ENCODE results near the gene NUDT6.

DNA sequence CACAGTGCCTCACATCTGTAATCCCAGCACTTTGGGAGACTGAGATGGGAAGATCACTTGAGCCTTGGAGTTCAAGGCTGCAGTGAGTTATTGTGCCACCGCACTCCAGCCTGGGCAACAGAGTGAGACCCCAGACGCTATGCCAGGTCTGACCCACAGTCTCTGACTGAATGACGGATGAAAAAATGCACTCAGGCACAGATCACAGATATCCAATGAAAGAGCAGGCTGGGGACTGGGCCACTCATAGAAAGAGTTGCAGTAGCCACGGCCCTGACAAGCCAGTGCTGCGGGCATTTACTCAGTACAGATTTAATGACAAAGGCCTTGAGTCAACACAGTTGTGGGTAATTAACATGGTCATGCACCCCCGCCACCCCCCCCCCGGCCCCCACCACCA is 22.7 kb downstream of the NUDT6 start:
- TF ChIP-seq, protein P1, sequence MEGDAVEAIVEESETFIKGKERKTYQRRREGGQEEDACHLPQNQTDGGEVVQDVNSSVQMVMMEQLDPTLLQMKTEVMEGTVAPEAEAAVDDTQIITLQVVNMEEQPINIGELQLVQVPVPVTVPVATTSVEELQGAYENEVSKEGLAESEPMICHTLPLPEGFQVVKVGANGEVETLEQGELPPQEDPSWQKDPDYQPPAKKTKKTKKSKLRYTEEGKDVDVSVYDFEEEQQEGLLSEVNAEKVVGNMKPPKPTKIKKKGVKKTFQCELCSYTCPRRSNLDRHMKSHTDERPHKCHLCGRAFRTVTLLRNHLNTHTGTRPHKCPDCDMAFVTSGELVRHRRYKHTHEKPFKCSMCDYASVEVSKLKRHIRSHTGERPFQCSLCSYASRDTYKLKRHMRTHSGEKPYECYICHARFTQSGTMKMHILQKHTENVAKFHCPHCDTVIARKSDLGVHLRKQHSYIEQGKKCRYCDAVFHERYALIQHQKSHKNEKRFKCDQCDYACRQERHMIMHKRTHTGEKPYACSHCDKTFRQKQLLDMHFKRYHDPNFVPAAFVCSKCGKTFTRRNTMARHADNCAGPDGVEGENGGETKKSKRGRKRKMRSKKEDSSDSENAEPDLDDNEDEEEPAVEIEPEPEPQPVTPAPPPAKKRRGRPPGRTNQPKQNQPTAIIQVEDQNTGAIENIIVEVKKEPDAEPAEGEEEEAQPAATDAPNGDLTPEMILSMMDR (conservative IDR thresholded peaks at IDR 0.05; ENCODE audit: low read depth, low read length), result no peak
- no peak for TF ChIP-seq EZH2 (IDR thresholded peaks at IDR 0.05; ENCODE audit: borderline replicate concordance, low read depth, low read length, poor library complexity, severe bottlenecking)

All from A673 (cell line).